HG03442 (cell line): ENCODE data around the gene DNMBP.
"Not testable (repeated sequence)": the region's sequence is repeated elsewhere in the genome, so short reads cannot be mapped to it uniquely, and the experiment has no call there.

Experiments
- ATAC-seq: cut with Tn5 transposase; IDR thresholded peaks from one replicate; pipeline ENCODE4 v1.9.1; 2021; ENCODE audit warnings: mild to moderate bottlenecking, moderate library complexity; ENCODE audit not compliant: unreplicated experiment

DNMBP gene

DNA sequence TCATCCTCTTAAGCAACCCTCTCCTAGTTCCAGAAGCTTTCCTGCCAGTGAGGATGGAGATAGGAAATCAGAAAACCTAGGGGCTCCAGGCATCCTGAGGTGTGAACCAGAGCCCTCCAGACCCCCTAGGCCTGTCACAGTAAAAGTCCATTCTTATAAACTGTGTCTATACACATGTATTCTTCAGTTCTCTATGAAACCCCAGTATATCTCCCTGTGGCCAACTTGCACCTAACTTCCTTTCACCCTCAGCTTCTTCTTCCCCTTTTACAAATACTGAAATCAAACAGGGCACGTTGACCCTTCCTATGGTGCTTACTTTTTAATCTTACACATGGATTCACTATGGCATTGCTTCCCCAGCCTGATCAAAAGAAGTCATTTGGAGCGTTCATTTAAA is 168.9 kb downstream of the DNMBP start:
- ATAC-seq = not testable (repeated sequence)

GRCh38 chr10:99836711-99837110 is 173.0 kb downstream of the DNMBP start:
- ATAC-seq = no peak

DNA sequence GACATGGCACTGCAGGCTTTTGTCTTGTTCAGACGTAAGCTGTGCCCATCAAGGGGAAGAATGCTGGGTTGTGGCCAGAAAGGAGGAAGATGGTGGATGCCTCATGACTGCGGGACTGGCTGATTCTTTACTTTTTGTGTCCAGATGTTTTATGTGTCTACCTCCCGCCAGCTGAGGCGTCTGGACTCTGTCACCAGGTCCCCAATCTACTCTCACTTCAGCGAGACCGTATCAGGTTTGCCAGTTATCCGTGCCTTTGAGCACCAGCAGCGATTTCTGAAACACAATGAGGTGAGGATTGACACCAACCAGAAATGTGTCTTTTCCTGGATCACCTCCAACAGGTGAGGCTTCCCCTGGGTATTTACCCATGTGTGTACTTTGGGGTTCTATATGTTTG is 173.8 kb downstream of the DNMBP start:
- ATAC-seq = no peak

GRCh38 chr10:99834410-99834809 is 175.3 kb downstream of the DNMBP start:
- no peak for ATAC-seq

DNA sequence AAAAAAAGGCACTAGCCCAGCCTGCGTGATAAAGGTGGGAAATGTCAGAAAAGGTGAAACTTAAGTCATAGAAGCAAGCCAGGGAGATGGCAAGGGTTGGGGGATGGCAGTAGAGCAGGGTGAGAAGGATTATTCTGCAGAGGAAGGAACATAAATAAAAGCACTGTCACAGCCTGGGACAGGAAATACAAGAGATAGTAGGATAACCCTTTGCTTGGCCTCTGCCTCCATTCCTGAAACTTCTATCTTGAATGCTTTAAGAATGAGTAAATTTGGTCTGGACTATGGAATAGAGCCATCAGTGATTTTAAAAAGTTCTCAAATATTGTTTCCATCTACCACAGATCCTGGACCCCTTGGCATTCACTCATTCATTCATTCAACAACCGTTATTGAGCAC is 177.3 kb downstream of the DNMBP start:
- no peak for ATAC-seq

GRCh38 chr10:99828464-99828863 is 181.3 kb downstream of the DNMBP start:
- ATAC-seq = no peak

GRCh38 chr10:99827936-99828335 is 181.8 kb downstream of the DNMBP start:
- no peak for ATAC-seq
